ENCODE measurements around the gene PDE4B.
"Not testable (repeated sequence)": the region's sequence is repeated elsewhere in the genome, so short reads cannot be mapped to it uniquely, and the experiment has no call there.

The PDE4B gene

GRCh38 chr1:66393586-66394287, 601.0 kb downstream of the PDE4B start:
- no peak for DNase-seq (ENCODE audit: low spot score)

- DNase-seq (ENCODE audit: low spot score) = no peak
Observed at GRCh38 chr1:66394603-66395002, 601.9 kb downstream of the PDE4B start.

GRCh38 chr1:66395202-66396061, 602.7 kb downstream of the PDE4B start:
- DNase-seq (ENCODE audit: low spot score) = no peak

GRCh38 chr1:66396212-66396890, 603.7 kb downstream of the PDE4B start:
- DNase-seq (ENCODE audit: low spot score) = no peak

- DNase-seq (ENCODE audit: low spot score) = no peak
Observed at GRCh38 chr1:66397192-66397591, 604.5 kb downstream of the PDE4B start.

- no peak for DNase-seq (ENCODE audit: low spot score)
Observed at GRCh38 chr1:66399888-66400529, 607.3 kb downstream of the PDE4B start.

- DNase-seq (ENCODE audit: low spot score) = no peak
Observed at GRCh38 chr1:66400660-66401059, 608.0 kb downstream of the PDE4B start.

- no peak for DNase-seq (ENCODE audit: low spot score)
Observed at GRCh38 chr1:66401244-66401643, 608.5 kb downstream of the PDE4B start.

GRCh38 chr1:66402194-66402593, 609.5 kb downstream of the PDE4B start:
- DNase-seq (ENCODE audit: low spot score) = peak; percentile 44

- no peak for DNase-seq (ENCODE audit: low spot score)
Observed at GRCh38 chr1:66403007-66403731, 610.5 kb downstream of the PDE4B start.

GRCh38 chr1:66405061-66405460, 612.4 kb downstream of the PDE4B start:
- no peak for DNase-seq (ENCODE audit: low spot score)

GRCh38 chr1:66411449-66411848, 618.8 kb downstream of the PDE4B start:
- not testable (repeated sequence) for DNase-seq (ENCODE audit: low spot score)

- DNase-seq (ENCODE audit: low spot score) = no peak
Observed at GRCh38 chr1:66412704-66413103, 620.0 kb downstream of the PDE4B start.

GRCh38 chr1:66413136-66413837, 620.6 kb downstream of the PDE4B start:
- DNase-seq (ENCODE audit: low spot score) = no peak

- DNase-seq (ENCODE audit: low spot score) = no peak
Observed at GRCh38 chr1:66413838-66414175, 621.1 kb downstream of the PDE4B start.

- DNase-seq (ENCODE audit: low spot score) = no peak
Observed at GRCh38 chr1:66415281-66415680, 622.6 kb downstream of the PDE4B start.

GRCh38 chr1:66415866-66416265, 623.2 kb downstream of the PDE4B start:
- DNase-seq (ENCODE audit: low spot score) = no peak

GRCh38 chr1:66416295-66416694, 623.6 kb downstream of the PDE4B start:
- no peak for DNase-seq (ENCODE audit: low spot score)

- DNase-seq (ENCODE audit: low spot score) = no peak
Observed at GRCh38 chr1:66418021-66418420, 625.3 kb downstream of the PDE4B start.

GRCh38 chr1:66420171-66420570, 627.5 kb downstream of the PDE4B start:
- DNase-seq (ENCODE audit: low spot score) = not testable (repeated sequence)

GRCh38 chr1:66420906-66421305, 628.2 kb downstream of the PDE4B start:
- DNase-seq (ENCODE audit: low spot score) = not testable (repeated sequence)
